ENCODE results near the gene CHD9.
"Not testable (repeated sequence)": the region's sequence is repeated elsewhere in the genome, so short reads cannot be mapped to it uniquely, and the experiment has no call there.

The CHD9 gene

GRCh38 chr16:53047515-53047914 is 7.3 kb upstream of the CHD9 start:
- not testable (repeated sequence) for DNase-seq

GRCh38 chr16:53048139-53048915 is 6.5 kb upstream of the CHD9 start:
- DNase-seq = no peak

GRCh38 chr16:53051255-53051654 is 3.5 kb upstream of the CHD9 start:
- not testable (repeated sequence) for DNase-seq

- DNase-seq = no peak
Observed at GRCh38 chr16:53052519-53053501, 2.0 kb upstream of the CHD9 start, which contains the start of gene CHD9NB. Gene CHD9NB, minus strand, starts transcription at chr16:53052897. Its CDS starts 8,739 bp downstream, at chr16:53044158.

- peak; percentile 21 for DNase-seq
Observed at GRCh38 chr16:53053967-53054669, 673 bp upstream of the CHD9 start.

GRCh38 chr16:53055541-53056391 is 975 bp downstream of the CHD9 start:
- DNase-seq = peak; percentile 16

- DNase-seq = no peak
Observed at GRCh38 chr16:53056392-53056881, 1.6 kb downstream of the CHD9 start.

GRCh38 chr16:53057658-53058057 is 2.9 kb downstream of the CHD9 start:
- no peak for DNase-seq

GRCh38 chr16:53058441-53058840 is 3.6 kb downstream of the CHD9 start:
- no peak for DNase-seq

GRCh38 chr16:53058882-53059281 is 4.1 kb downstream of the CHD9 start:
- DNase-seq = no peak

- no peak for DNase-seq
Observed at GRCh38 chr16:53059672-53060071, 4.9 kb downstream of the CHD9 start.

GRCh38 chr16:53061256-53061655 is 6.5 kb downstream of the CHD9 start:
- DNase-seq = no peak

- DNase-seq = no peak
Observed at GRCh38 chr16:53061701-53062159, 6.9 kb downstream of the CHD9 start.

- DNase-seq = no peak
Observed at GRCh38 chr16:53064081-53064578, 9.3 kb downstream of the CHD9 start.

GRCh38 chr16:53065461-53066061 is 10.8 kb downstream of the CHD9 start:
- DNase-seq = no peak

GRCh38 chr16:53067675-53068074 is 12.9 kb downstream of the CHD9 start:
- DNase-seq = no peak

GRCh38 chr16:53068423-53068833 is 13.6 kb downstream of the CHD9 start:
- DNase-seq = peak; percentile 30

GRCh38 chr16:53069772-53070171 is 15.0 kb downstream of the CHD9 start:
- DNase-seq = no peak

GRCh38 chr16:53071748-53072301 is 17.0 kb downstream of the CHD9 start:
- no peak for DNase-seq

GRCh38 chr16:53073022-53073421 is 18.2 kb downstream of the CHD9 start:
- no peak for DNase-seq

- DNase-seq = not testable (repeated sequence)
Observed at GRCh38 chr16:53074296-53074695, 19.5 kb downstream of the CHD9 start.

Measured in CD4-positive, alpha-beta T cell treated with Interleukin-21 for 1 hour (primary cell).